ENCODE results near the gene POLQ.

DNA sequence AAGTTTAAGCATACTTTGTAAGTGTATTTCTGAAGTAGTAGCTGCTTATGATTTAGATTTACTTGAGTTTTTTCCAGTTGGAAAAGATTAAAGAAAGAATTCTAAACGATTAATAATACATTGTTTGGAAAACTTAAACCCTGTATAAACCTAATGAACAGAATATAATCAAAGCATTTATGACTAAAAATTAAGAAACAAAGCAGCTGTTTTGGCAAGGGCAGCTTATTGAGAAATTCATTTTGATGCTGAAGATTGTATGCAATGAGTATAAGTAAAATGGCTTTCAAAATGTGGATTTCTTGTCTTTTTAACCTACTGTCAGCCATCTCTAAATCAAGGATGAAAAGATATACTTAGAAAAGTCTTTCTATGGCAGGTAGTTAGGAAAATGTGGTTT is 140.2 kb downstream of the POLQ start:
- TF ChIP-seq EZH2 (IDR thresholded peaks at IDR 0.05; ENCODE audit: insufficient read depth, poor library complexity, severe bottlenecking) (no peak), EZH2phosphoT487 (IDR thresholded peaks at IDR 0.05; ENCODE audit: insufficient read depth, low read depth) (no peak)

Measured in GM23248 (cell line).